HG02763 (cell line): ENCODE data around the gene ALPK3.

Experiments used
- ATAC-seq: cut with Tn5 transposase; IDR thresholded peaks from one replicate; pipeline ENCODE4 v1.9.1; 2021; ENCODE audit warnings: mild to moderate bottlenecking, moderate library complexity; ENCODE audit not compliant: unreplicated experiment

The ALPK3 gene

DNA sequence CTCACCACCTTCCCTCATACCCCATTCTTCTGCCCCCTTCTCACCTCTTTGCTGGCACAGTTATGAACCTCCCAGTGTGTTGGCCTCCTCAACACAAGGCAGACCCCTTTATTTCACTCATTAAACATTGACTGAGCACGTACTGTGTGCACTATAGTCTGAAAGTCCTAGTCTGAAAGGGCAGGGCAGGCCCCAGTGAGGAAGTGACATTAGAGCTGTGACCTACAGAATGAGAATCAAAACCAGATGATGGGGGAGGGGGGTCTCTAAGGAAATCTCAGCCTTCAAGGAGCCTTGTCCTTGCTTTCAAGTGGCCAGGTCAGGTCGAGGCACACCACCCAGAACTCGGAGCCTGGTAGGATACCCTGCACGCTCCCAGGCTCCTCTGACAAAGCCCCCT lies 70.8 kb downstream of the ALPK3 start:
- ATAC-seq, result no peak

DNA sequence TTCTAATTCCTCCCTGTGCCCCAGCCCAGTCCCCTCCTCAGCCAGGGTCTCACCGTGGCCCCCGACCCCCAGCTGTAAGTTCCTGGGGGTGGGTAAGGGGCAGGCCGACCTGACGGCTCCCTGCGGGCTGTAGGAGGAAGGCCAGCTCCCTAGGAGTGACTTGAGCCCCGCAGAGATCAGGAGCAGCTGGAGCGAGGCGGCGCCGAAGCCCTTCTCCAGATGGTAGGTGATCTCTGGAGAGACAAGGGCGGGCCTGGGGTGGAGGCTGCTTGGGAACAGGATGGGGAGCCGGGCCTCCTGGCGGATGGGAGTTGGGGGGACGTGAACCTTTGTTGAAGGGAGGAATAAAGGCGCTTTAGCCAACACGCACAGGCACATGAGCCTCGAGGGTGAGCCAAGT lies 71.5 kb downstream of the ALPK3 start:
- no peak for ATAC-seq

DNA sequence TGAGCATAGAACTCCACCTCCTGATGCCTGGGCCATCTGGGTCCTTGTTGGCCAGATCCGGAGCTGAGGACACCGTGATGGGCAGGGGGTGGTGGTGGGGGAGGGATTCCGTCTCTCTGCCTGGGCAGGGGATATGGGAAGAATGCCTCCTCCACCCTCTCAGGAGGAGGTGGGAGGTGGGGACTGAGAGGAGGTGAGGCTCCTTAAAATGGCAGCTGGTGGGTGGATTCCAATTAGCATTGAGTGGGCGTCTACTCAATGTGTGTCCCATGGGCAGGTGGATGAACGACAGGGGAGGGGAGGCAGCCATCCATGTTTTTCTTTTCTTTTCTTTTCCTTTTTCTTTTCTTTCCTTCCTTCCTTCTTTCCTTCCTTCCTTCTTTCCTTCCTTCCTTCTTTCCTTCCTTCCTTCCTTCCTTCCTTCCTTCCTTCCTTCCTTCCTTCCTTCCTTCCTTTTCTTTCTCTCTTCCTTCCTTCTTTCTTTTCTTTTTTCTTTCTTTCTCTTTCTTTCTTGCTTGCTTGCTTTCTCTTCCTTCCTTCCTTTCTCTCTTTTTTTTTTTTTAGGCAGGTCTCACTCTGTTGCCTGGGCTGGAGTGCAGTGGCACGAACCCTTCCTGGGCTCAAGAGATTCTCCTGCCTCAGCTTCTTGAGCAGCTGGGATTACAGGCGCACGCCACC lies 72.3 kb downstream of the ALPK3 start:
- ATAC-seq, result no peak

DNA sequence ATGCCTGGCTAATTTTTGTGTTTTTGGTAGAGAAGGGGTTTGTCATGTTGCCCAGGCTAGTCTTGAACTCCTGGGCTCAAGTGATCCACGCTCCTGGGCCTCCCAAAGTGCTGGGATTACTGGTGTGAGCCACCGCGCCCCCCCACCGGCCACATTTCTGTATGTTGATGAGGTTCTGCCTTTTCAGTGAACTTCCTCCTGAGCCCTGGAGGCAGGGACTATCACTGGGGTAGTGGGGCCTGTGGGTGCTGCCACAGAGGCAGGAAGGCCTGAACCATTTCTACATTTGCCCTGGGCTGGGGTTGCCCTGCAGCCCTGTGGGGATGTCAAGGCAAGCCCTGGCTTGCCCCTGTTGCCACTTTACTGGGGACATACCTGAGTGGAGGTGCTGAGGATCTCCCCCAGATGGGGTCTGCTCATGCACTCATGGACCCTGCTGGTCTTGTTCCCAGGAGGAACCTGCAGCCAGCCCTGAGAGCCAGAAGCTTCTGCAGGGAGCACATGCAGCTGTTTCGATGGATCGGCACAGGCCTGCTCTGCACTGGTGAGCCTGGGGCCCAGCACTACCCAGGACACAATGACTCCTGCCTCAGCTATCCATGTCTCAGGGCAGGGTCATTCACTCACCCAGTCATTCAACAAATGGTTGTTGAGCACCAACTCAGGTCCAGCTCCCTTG lies 73.0 kb downstream of the ALPK3 start:
- no peak for ATAC-seq

DNA sequence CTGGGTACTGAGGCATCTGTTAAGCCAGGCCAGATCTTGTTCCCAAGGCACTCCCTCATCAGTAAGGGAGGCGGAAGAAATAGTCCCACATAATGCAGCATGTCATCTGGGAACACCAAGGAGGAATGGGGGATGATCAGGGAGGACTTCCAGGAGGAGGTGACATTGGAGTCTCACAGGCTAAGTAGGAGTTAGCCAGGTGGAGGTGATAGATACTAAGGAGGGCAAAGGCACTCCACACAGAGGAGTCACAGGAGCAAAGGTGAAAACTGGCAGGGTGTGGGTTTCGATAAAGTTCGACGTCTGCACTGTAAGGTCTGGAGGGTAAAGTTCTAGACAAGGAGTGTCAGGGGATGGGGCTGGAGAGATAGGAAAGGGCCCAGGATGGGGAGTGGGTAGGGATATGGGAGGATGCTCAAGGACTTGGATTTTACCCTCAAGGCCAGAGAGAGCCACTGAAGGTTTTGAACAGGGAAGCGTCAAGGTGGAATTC lies 73.6 kb downstream of the ALPK3 start:
- ATAC-seq, result no peak

DNA sequence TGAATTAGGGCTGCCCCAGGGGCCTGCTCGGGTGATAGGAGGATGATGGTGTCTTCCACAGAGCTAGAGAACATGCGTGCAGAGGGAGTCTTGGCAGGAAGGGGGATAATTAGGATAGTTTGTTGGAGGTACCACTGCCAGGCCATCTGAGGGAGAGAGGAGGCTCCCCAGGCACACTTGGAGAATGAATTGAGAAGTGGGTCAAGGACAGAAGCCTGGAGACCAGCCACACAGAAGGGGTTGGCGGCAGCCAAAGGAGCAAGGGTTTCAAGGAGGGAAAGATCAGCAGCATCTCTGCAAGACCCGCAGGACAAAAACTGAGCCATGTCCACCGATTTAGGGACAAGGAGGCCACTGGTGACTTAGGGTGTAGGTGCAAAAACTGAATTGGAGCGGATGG lies 74.2 kb downstream of the ALPK3 start:
- ATAC-seq, result no peak

DNA sequence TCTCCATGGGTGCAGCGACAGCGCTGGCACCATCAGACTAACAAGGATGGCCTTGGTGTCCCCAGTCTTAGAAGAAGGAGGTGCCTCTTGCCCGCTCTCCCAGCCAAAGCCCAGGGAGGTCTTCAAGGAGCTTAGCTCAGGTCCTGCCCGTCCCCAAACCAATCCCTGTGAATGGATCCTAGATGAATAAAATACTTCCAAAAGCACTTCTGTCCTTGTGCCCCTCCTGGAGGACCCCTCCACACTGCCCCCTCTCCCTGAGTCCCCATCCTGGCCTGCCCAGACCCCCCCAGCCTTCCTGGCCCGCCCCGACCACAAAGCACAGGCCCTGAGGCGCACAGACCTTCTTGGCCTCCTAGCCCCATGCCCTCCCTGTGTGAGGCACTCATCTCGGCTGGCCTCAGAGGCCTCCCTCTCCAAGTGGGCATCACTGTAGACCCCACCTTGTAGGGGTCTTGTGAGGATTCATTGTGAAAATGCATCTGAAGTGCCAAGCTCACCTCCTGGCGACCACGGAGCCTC lies 75.7 kb downstream of the ALPK3 start:
- ATAC-seq, result no peak

DNA sequence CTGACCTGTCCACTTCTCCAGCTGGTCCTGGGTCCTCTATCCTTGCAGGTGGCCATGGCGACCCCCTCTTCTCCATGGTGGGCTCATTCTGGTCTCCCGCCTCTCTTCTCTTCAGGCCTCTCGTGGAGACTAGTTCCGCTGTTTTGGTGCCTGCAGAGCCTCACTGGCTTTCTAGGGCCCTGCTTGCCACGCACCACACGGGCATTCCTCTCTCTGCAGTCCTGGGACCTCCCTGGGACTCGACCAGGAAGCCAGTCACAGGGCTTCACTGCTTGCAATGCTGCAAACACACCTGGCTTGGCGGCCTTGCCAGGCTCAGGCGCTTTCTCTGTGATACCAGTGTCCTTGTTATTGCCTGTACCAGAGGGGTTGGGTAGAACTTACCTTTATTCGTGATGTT lies 76.5 kb downstream of the ALPK3 start:
- ATAC-seq, result no peak

DNA sequence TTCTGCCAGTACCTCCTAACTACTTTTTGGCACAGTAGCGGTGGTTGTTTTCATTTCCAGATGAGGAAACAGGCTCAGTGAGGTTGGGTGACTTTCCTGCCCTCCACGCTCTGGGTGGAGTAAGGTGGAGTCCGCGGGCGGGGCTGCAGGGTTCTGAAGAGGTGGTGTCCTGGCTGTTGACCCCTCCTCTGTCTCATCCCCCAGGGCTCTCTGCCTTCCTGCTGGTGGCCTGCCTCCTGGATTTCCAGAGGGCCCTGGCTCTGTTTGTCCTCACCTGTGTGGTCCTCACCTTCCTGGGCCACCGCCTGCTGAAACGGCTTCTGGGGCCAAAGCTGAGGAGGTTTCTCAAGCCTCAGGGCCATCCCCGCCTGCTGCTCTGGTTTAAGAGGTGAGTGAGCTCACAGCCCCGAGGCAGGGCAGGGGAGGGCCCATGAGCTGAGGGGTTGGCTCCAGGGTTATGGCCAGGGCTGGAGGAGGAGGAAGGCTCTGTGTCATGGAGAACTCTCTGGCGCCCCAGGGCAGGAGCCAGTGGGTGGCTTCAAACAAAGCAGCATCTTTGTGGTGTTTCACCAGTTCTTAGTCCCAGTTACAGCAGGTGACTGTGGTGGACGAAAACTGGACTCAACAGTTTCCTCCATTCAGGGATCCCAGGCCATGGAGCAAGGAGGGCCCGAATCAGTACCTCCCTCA lies 77.7 kb downstream of the ALPK3 start:
- ATAC-seq, result no peak

DNA sequence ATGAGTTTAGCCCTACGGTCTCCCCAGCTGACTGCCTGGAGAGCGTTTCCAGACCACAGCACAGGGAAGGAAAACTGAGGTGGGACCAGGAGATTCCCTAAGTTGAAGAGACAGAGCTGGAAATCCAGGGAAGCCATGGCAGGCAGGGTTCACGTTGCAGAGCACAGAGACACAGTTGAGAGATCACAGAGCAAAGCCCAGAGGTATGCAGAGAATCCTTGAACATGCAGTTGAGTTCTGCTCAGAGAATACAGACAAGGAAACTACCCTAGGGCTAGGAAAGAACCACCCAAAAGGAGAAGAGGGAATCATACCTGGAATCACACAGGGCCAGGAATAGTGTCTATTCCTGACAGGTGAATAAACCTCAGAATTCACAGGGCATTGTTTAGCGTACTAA lies 81.6 kb downstream of the ALPK3 start:
- no peak for ATAC-seq

DNA sequence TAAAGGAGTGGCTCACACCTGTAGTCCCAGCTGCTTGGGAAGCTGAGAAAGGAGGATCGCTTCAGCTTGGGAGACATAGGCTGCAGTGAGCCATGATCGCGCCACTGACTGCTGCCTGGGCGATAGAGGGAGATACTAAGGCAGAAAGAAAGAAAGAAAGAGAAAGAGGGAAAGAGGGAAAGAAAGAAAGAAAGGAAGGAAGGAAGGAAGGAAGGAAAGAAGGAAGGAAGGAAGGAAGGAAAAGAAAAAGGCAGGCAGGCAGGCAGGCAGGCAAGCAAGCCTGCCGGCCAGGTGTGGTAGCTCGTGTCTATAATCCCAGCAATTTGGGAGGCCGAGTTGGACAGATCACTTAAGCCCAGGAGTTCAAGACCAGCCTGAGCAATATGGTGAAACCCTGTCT lies 82.6 kb downstream of the ALPK3 start:
- ATAC-seq, result no peak

DNA sequence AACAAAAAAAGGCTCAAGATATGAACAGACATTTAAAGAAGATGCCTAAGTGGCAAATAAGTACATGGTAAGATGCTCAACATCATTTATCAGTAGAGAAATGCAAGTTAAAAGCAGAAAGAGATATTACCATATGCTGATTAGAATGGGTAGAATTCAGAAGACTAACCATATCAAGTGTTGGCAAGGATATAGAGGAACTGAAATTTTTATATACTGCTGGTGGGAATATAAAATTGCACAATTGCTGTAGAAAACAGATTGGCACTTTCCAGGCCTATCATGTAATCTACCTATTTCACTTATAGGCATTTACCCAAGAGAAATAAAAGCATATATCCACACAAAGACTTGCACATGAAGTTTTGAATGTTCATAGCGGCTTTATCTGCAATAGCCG lies 84.4 kb downstream of the ALPK3 start:
- no peak for ATAC-seq

DNA sequence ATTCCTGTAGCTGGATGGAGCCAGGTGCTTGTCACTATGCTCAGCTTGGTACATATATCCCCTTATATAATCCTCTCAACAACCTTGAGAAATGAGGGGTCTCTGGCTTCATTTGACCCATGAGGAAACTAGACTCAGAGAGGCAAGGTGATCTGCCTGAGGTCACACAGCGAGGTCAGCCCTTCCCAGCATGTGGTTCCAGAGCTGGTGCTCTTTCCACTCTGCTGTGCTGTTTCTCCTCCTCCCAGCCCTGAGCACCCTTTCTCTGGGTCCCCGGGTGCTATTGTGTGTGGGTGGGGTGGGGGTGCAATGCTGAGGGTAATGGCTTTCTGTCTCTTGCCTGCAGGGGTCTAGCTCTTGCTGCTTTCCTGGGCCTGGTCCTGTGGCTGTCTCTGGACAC lies 86.6 kb downstream of the ALPK3 start:
- no peak for ATAC-seq

DNA sequence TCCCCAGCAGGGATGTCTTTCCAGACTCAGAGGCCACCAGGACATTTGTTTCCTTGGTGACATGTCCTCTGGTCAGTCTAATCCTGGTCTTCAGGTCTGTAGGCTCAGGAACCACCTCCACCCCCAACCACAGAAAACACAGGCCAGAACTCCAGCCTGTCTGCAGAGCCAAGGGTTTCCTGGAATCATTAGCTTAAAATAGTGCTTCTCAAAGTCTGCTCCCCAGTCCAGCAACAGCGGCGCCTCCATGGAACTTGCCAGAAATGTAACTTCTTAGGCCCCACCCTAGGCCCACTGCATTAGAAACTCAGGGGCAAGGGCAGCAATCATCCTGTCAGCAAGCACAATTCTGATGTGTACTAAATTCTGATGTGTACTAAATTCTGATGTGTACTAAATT lies 87.3 kb downstream of the ALPK3 start:
- no peak for ATAC-seq

DNA sequence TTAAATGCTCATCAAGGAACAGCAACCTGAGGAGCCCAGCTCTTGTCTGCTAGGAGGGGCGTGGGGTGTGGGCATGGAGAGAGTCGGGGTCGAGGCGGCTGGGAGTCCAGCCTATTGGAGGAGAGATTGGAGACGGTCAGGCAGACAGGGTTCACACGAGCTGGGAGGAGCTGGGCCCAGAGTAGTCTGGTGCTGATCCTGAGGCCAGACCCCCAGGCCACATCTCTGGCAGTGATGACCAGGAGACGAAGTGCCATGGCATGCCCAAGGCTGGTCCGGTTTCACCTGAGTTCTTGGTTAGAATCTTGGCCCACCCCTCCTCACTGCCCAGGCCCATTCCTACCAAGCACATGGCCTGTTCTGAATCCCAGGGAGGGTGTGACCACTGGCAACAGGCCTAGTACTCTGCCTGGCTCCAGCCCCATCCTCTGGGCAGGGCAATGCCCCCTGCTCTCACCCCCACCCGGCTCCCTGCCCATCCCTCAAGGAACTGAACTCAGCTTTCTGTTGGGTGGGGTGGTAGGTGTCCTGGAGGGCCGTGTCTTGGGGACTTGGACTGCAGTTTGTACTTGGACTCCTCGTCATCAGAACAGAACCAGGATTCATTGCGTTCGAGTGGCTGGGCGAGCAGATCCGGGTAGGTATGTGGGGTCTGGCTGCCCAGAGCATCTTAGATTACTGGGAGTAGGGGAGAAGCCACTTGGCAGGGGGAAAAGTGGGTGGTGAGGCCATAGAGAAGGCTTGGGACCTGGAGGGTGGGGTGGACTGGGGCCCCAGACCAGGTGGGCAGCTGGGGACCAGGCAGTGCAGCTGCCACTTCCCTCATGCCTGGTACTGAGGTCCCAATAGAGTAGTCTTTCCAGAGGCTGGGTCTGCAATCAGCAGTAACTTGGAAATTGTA lies 88.1 kb downstream of the ALPK3 start:
- ATAC-seq, result no peak

DNA sequence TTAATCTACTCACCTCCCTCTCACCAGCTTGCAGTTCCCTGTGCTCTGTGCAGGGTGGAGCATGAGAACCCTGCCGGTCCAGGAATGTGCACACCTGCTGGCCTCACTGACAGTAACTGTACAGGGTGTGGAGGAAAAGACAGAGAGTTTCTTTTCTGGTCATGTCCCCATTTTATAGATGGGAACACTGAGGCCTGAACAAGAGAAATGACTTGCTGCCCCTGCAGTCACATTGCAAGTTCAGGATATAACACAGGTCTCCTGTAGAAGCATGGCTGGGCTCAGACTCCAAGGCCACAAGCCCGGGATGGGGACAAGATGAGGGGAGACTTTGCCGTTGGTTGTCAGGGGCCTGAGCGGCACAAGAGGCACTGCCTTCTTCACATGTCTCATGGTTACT lies 90.6 kb downstream of the ALPK3 start:
- no peak for ATAC-seq

DNA sequence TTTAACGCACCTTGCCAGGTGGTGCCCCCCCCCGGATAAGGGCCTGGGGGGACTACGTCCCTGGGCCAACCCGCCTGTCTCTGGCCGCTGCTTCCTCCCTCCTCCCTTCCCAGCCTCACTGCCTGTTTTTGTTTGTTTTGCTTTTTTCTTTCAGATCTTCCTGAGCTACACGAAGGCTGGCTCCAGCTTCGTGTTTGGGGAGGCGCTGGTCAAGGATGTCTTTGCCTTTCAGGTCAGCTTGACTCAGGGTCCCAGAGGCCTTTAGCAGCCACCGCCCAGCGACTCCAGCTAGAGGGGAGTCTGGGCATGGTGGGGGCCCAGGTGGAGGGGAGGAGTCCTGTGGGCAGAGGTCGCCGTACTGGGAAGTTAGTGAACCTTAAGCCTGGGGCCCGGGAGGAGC lies 91.4 kb downstream of the ALPK3 start:
- ATAC-seq, result no peak

DNA sequence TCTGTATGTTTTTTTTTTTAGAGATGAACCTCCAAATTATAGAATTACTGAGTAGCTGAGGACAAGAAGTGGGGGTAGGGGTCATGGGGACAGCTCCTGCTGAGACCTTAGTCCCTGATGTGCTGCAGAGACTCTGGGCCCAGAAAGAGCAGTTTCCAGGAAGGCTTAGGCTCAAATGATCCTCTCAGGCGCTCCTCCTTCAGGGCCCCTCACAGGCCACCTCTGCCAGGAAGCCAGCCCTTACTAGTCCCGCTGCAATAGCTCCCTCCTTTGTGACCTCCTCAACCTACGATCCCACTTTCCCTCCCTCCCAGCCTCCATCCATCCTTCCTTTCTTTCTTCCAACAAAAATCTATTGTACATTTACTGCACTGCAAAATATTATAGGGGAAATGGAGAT lies 91.9 kb downstream of the ALPK3 start:
- ATAC-seq, result no peak

DNA sequence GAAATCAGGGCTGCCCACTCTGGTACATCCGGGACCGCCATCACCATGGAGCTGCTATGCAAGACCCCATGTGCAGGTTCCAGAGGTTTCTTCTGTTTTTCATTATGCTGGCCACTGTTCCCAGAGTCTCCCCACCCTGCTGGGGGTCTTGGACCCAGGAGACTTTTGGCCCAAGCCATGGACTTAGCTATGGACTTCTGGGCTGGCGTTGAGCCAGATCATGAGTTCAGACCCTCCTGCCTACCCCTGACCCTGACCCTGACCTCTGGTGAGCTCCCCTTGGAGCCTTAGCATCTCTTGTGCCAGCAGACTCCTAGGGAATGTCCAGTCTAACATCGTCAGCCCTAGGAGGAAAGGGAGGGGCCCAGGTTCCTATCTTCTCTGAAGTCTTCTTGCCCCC lies 92.6 kb downstream of the ALPK3 start:
- no peak for ATAC-seq

DNA sequence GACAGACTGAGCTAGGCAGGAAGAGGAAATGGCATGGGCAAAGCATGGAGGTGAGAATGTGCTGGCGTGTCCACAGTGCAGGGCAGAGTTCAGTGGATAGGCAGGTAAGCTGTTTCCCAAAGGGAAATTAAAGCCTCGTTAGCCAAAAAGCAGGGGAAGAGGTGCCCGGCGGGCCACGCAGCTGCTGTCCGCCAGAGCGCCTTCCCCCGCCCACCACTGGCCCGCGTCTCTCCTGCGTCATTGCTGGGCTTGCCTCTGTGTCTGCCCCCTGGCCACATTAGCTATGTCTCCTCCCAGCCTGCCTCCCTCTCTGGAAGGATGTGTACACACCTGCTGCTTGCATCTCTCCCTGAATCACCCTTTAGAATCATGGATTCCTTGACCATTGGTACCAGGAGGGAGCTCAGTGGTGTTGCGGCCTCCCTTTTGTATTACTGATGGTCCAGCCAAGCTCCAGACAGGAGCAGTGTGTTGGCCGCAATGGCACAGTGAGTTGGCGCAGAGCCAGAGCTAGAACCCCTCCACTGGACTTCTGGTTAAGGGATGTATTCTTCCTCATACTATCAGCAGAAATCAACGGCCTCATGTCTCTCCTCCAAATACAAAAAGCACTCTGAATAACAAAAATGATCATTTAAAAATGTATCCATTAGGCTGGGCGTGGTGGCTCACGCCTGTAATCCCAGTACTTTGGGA lies 93.9 kb downstream of the ALPK3 start:
- no peak for ATAC-seq
